ENCODE data around the gene LRRC41. TPM values are rescaled to one million over a fixed set of nuclear protein-coding genes. Genes with fewer than 3 reads are reported as not detected.

The LRRC41 gene
- total RNA-seq, 1 donor from 2014 or later: 60.2 TPM

- Mint-ChIP-seq H3K27ac (no peak overlapping the region), H3K4me3 (no peak overlapping the region), H3K27me3 (no peaks in the 10 kb centered on the region), H3K9me3 (no peaks in the 10 kb centered on the region), H3K4me1 (no peaks in the 10 kb centered on the region), H3K36me3 (ENCODE audit: low read depth) (peaks cover 59% of the 10 kb centered on the region)
- no peak for TF ChIP-seq CTCF (IDR thresholded peaks at IDR 0.05)
- intact Hi-C loops (cut with micrococcal nuclease): no loop called here
- DNase-seq: no peak
- ATAC-seq (ENCODE audit: low read depth): no peak
- CTCF ChIA-PET: no interaction called here
- POLR2A ChIA-PET: no interaction called here
Measured at GRCh38 chr1:46289134-46289494, 14.3 kb downstream of the LRRC41 start.

GRCh38 chr1:46288485-46289133 lies 14.8 kb downstream of the LRRC41 start:
- peaks cover 61% of the 10 kb centered on the region for H3K36me3 Mint-ChIP-seq (ENCODE audit: low read depth)
- no peaks in the 10 kb centered on the region for H3K27me3 Mint-ChIP-seq
- H3K9me3 Mint-ChIP-seq: no peaks in the 10 kb centered on the region
- ATAC-seq (ENCODE audit: low read depth) (no peak), DNase-seq (no peak)
- ChIA-PET CTCF (no interaction called here), POLR2A (no interaction called here)
- H3K27ac Mint-ChIP-seq: no peak overlapping the region
- intact Hi-C loops (cut with micrococcal nuclease): no loop called here
- H3K4me1 Mint-ChIP-seq: no peaks in the 10 kb centered on the region
- no peak for TF ChIP-seq CTCF (IDR thresholded peaks at IDR 0.05)
- H3K4me3 Mint-ChIP-seq: no peak overlapping the region

- H3K27me3 Mint-ChIP-seq: no peaks in the 10 kb centered on the region
- H3K36me3 Mint-ChIP-seq (ENCODE audit: low read depth): peaks cover 65% of the 10 kb centered on the region
- DNase-seq: no peak
- no peak for ATAC-seq (ENCODE audit: low read depth)
- H3K4me1 Mint-ChIP-seq: no peaks in the 10 kb centered on the region
- no peaks in the 10 kb centered on the region for H3K9me3 Mint-ChIP-seq
- CTCF ChIA-PET: no interaction called here
- intact Hi-C loops (cut with micrococcal nuclease): no loop called here
- H3K4me3 Mint-ChIP-seq: no peak overlapping the region
- TF ChIP-seq CTCF (IDR thresholded peaks at IDR 0.05): no peak
- POLR2A ChIA-PET: no interaction called here
- H3K27ac Mint-ChIP-seq: no peak overlapping the region
Measured at GRCh38 chr1:46285730-46286477, 17.5 kb downstream of the LRRC41 start.

- Mint-ChIP-seq H3K4me3 (no peak overlapping the region), H3K27ac (no peak overlapping the region), H3K36me3 (ENCODE audit: low read depth) (peaks cover 73% of the 10 kb centered on the region), H3K27me3 (no peaks in the 10 kb centered on the region), H3K9me3 (no peaks in the 10 kb centered on the region), H3K4me1 (no peaks in the 10 kb centered on the region)
- no peak for TF ChIP-seq CTCF (IDR thresholded peaks at IDR 0.05)
- DNase-seq (no peak), ATAC-seq (ENCODE audit: low read depth) (no peak)
- ChIA-PET CTCF (interaction anchor here (0.6 kb wide), 1 partner anchor 40 kb away, joined by 3 read pairs; no protein-coding TSS in a partner anchor), POLR2A (no interaction called here)
- intact Hi-C loops (cut with micrococcal nuclease): no loop called here
Measured at GRCh38 chr1:46284597-46285564, 18.5 kb downstream of the LRRC41 start.

GRCh38 chr1:46284058-46284457 lies 19.4 kb downstream of the LRRC41 start:
- peaks cover 72% of the 10 kb centered on the region for H3K36me3 Mint-ChIP-seq (ENCODE audit: low read depth)
- ChIA-PET CTCF (no interaction called here), POLR2A (interaction anchor here (0.8 kb wide), 1 partner anchor 37 kb away, joined by 4 read pairs; the partner anchor contains the start of gene RAD54L)
- no peak for TF ChIP-seq CTCF (IDR thresholded peaks at IDR 0.05)
- DNase-seq: no peak
- H3K27ac Mint-ChIP-seq: no peak overlapping the region
- no peaks in the 10 kb centered on the region for H3K4me1 Mint-ChIP-seq
- no peaks in the 10 kb centered on the region for H3K9me3 Mint-ChIP-seq
- ATAC-seq (ENCODE audit: low read depth): no peak
- H3K4me3 Mint-ChIP-seq: no peak overlapping the region
- intact Hi-C loops (cut with micrococcal nuclease): no loop called here
- H3K27me3 Mint-ChIP-seq: no peaks in the 10 kb centered on the region
